Upper lobe of left lung (tissue), 6 donors: ENCODE measurements around the gene SPRED1. TPM values are rescaled to one million over a fixed set of nuclear protein-coding genes. Genes with fewer than 3 reads are reported as not detected.
"Not testable (repeated sequence)": the region's sequence is repeated elsewhere in the genome, so short reads cannot be mapped to it uniquely, and the experiment has no call there.

Experiments used
- ATAC-seq, 2 donors: fragments of 200-7000 bp; cut with Tn5 transposase; one replicate each; pipeline ENCODE4 v1.9.1; 2022; ENCODE audit warnings: mild to moderate bottlenecking in 2 of 2, moderate library complexity in 2 of 2; ENCODE audit not compliant: low FRiP score in 2 of 2
- DNase-seq, 2 donors: peaks; one replicate each; pipeline ENCODE4 v3.0.0-alpha.2; 2019 to 2020
- H3K27ac ChIP-seq, 4 donors: fragments of 200-600 bp; sonication (generic); one replicate each; pipeline ENCODE4 v1.5.1; 2016 to 2019
- H3K27me3 ChIP-seq, 4 donors: fragments of 200-600 bp; sonication (generic); one replicate each; pipeline ENCODE4 v1.5.1; 2017 to 2019
- H3K36me3 ChIP-seq, 4 donors: fragments of 200-600 bp; sonication (generic); one replicate each; pipeline ENCODE4 v1.5.1; 2016 to 2019
- H3K4me1 ChIP-seq, 4 donors: fragments of 200-600 bp; sonication (generic); one replicate each; pipeline ENCODE4 v1.5.1; 2018 to 2019
- H3K4me3 ChIP-seq, 4 donors: fragments of 200-600 bp; sonication (generic); one replicate each; pipeline ENCODE4 v1.5.1; 2017 to 2019; ENCODE audit warnings: mild to moderate bottlenecking in 2 of 4, moderate library complexity in 1 of 4
- H3K9me3 ChIP-seq, 4 donors: fragments of 200-600 bp; sonication (generic); one replicate each; pipeline ENCODE4 v1.5.1; 2018 to 2019
- CTCF ChIP-seq, 6 experiments: fragments of 450-650 bp in 4 of 6; fragments of 200-600 bp in 2 of 6; sonication (generic) in 2 of 6; IDR thresholded peaks; one replicate each; pipeline ENCODE4 v1.5.1; 2016 to 2019; ENCODE audit warnings: antibody characterized with exemption in 6 of 6
- EP300 ChIP-seq, 4 donors: sonication (generic); formaldehyde crosslinking; IDR thresholded peaks; one replicate each; pipeline ENCODE4 v1.5.1; 2017; ENCODE audit warnings: antibody characterized with exemption in 4 of 4, control low read depth in 2 of 4
- POLR2A ChIP-seq, 4 donors: fragments of 450-650 bp; IDR thresholded peaks; one replicate each; pipeline ENCODE4 v1.5.1; 2016 to 2017; ENCODE audit warnings: antibody characterized with exemption in 4 of 4, mild to moderate bottlenecking in 2 of 4
- POLR2AphosphoS5 ChIP-seq, 2 donors: sonication (generic); formaldehyde crosslinking; IDR thresholded peaks; one replicate each; pipeline ENCODE4 v1.5.1; 2017; ENCODE audit warnings: antibody characterized with exemption in 2 of 2
- WGBS, 2 donors: methylation state at CpG; one replicate each; pipeline ENCODE4 v1.1.5; 2017 to 2018; 5-methylcytosine and 5-hydroxymethylcytosine counted together
- total RNA-seq, 6 donors: library from RNA; depleted of rRNA in 4 of 6; stranded (reverse); fragments of >200 nt in 4 of 6; gene quantifications; one replicate each; pipeline versions ENCODE4 v1.1.0 to v1.2.1, GENCODE V29; 2016 to 2021
- donor health status: DM: no; HTN: no; CAD: no; lungs with moderate emphysema.
- donor health status: DM: no; HTN: yes; CAD: no; lungs with severe emphysema.

Gene SPRED1
- total RNA-seq, 6 donors from 2014 or later = 30.9 to 73.4 (median 46.1) TPM

- Histone ChIP-seq H3K36me3 (no peaks in the 10 kb centered on the region), H3K9me3 (no peaks in the 10 kb centered on the region), H3K27ac (no peak overlapping the region), H3K27me3 (no peaks in the 10 kb centered on the region), H3K4me3 (no peak overlapping the region), H3K4me1 (no peaks in the 10 kb centered on the region)
- WGBS, 2 donors = 84 to 92% methylated on average over 3 of the region's 3 CpGs
- DNase-seq (no peak), ATAC-seq (peak in 1 of 2 donors; percentile 68)
- TF ChIP-seq CTCF (IDR thresholded peaks at IDR 0.05) (no peak), EP300 (IDR thresholded peaks at IDR 0.05) (no peak), POLR2AphosphoS5 (IDR thresholded peaks at IDR 0.05) (no peak), POLR2A (IDR thresholded peaks at IDR 0.05) (no peak)
These were observed 22.8 kb upstream of the SPRED1 start for GRCh38 chr15:38229705-38230310.

- 96 to 98% methylated on average over 5 of the region's 5 CpGs for WGBS, 2 donors
- Histone ChIP-seq H3K36me3 (no peaks in the 10 kb centered on the region), H3K27ac (no peak overlapping the region), H3K27me3 (no peaks in the 10 kb centered on the region), H3K4me3 (no peak overlapping the region), H3K4me1 (no peaks in the 10 kb centered on the region), H3K9me3 (no peaks in the 10 kb centered on the region)
- TF ChIP-seq CTCF (IDR thresholded peaks at IDR 0.05) (no peak), EP300 (IDR thresholded peaks at IDR 0.05) (no peak), POLR2AphosphoS5 (IDR thresholded peaks at IDR 0.05) (no peak), POLR2A (IDR thresholded peaks at IDR 0.05) (no peak)
- no peak for DNase-seq
- ATAC-seq = no peak
These were observed 21.2 kb upstream of the SPRED1 start for GRCh38 chr15:38231436-38231835.

GRCh38 chr15:38237021-38237420 lies 15.6 kb upstream of the SPRED1 start:
- not testable (repeated sequence) for DNase-seq, H3K4me1 ChIP-seq, H3K36me3 ChIP-seq, ATAC-seq, H3K9me3 ChIP-seq, H3K4me3 ChIP-seq, H3K27me3 ChIP-seq, H3K27ac ChIP-seq
- WGBS, 2 donors = 92 to 95% methylated on average over 9 of the region's 9 CpGs

- ATAC-seq (no peak), DNase-seq (no peak)
- H3K27me3 ChIP-seq = no peaks in the 10 kb centered on the region
- TF ChIP-seq POLR2AphosphoS5 (IDR thresholded peaks at IDR 0.05) = no peak
- TF ChIP-seq CTCF (IDR thresholded peaks at IDR 0.05) = no peak
- no peak for TF ChIP-seq EP300 (IDR thresholded peaks at IDR 0.05)
- no peak for TF ChIP-seq POLR2A (IDR thresholded peaks at IDR 0.05)
- H3K4me3 ChIP-seq = no peak overlapping the region
- peaks cover 0 to 9% (median 0%) of the 10 kb centered on the region in 4 donors for H3K4me1 ChIP-seq
- WGBS, 2 donors = 96 to 100% methylated on average over 2 of the region's 2 CpGs
- no peaks in the 10 kb centered on the region for H3K9me3 ChIP-seq
- H3K27ac ChIP-seq = no peak overlapping the region
- no peaks in the 10 kb centered on the region for H3K36me3 ChIP-seq
These were observed 14.3 kb upstream of the SPRED1 start for GRCh38 chr15:38238311-38238710.

- Histone ChIP-seq H3K36me3 (no peaks in the 10 kb centered on the region), H3K9me3 (no peaks in the 10 kb centered on the region), H3K4me1 (peaks cover 0 to 10% (median 0%) of the 10 kb centered on the region in 4 donors), H3K4me3 (no peak overlapping the region), H3K27me3 (no peaks in the 10 kb centered on the region), H3K27ac (no peak overlapping the region)
- WGBS, 2 donors = 38 to 48% methylated on average over 2 of the region's 2 CpGs
- TF ChIP-seq POLR2A (IDR thresholded peaks at IDR 0.05) (no peak), CTCF (IDR thresholded peaks at IDR 0.05) (no peak), EP300 (IDR thresholded peaks at IDR 0.05) (no peak), POLR2AphosphoS5 (IDR thresholded peaks at IDR 0.05) (no peak)
- ATAC-seq (no peak), DNase-seq (no peak)
These were observed 10.6 kb upstream of the SPRED1 start for GRCh38 chr15:38242055-38242454.
